Endodermal cell (in vitro differentiated cells): Measurements from ENCODE around the gene ARID3B. TPM values are rescaled to one million over a fixed set of nuclear protein-coding genes. Genes with fewer than 3 reads are reported as not detected.

Source experiments
- DNase-seq: peaks from one replicate; pipeline ENCODE4 v3.0.0-alpha.2; 2017
- H3K27ac ChIP-seq: 2 replicates; pipeline ENCODE4 v1.5.1; 2013; ENCODE audit warnings: mild to moderate bottlenecking, low read depth, low read length, moderate library complexity
- H3K27me3 ChIP-seq: 2 replicates; pipeline ENCODE4 v1.6.1; 2013; ENCODE audit warnings: mild to moderate bottlenecking, low read length, moderate library complexity; ENCODE audit not compliant: insufficient read depth, control insufficient read depth, poor library complexity, severe bottlenecking
- H3K36me3 ChIP-seq: 2 replicates; pipeline ENCODE4 v1.7.0; 2013; ENCODE audit warnings: mild to moderate bottlenecking, low read length, moderate library complexity; ENCODE audit not compliant: control insufficient read depth, insufficient read depth
- H3K4me1 ChIP-seq: one replicate; pipeline ENCODE4 v1.7.0; 2013; ENCODE audit warnings: low read length; ENCODE audit not compliant: control insufficient read depth, insufficient read depth
- H3K4me3 ChIP-seq: 2 replicates; pipeline ENCODE4 v1.5.1; 2013; ENCODE audit warnings: mild to moderate bottlenecking, low read length, moderate library complexity
- H3K9ac ChIP-seq: 2 replicates; pipeline ENCODE4 v1.6.1; 2013; ENCODE audit warnings: mild to moderate bottlenecking, low read length, moderate library complexity; ENCODE audit not compliant: poor library complexity, severe bottlenecking; ENCODE audit errors: extremely low read depth
- H3K9me3 ChIP-seq: 2 replicates; pipeline ENCODE4 v1.6.1; 2013; ENCODE audit warnings: mild to moderate bottlenecking, low read length, moderate library complexity; ENCODE audit not compliant: control insufficient read depth
- H3K27ac Mint-ChIP-seq: 2 replicates; pipeline ENCODE4 v1.8.0; 2020; ENCODE audit warnings: mixed read lengths
- H3K27me3 Mint-ChIP-seq: 2 replicates; pipeline ENCODE4 v1.8.0; 2021; ENCODE audit warnings: mild to moderate bottlenecking, mixed read lengths; ENCODE audit not compliant: insufficient read depth
- H3K36me3 Mint-ChIP-seq: 2 replicates; pipeline ENCODE4 v1.8.0; 2020; ENCODE audit warnings: low read depth, mixed read lengths
- H3K4me1 Mint-ChIP-seq: 2 replicates; pipeline ENCODE4 v1.8.0; 2020; ENCODE audit warnings: mixed read lengths
- H3K4me3 Mint-ChIP-seq: 2 replicates; pipeline ENCODE4 v1.8.0; 2020; ENCODE audit warnings: mild to moderate bottlenecking, moderate library complexity, mixed read lengths
- H3K9me3 Mint-ChIP-seq: 2 replicates; pipeline ENCODE4 v1.8.0; 2020; ENCODE audit warnings: mild to moderate bottlenecking, mixed read lengths
- WGBS, 2 experiments: methylation state at CpG; one replicate each; pipeline versions ENCODE4 v1.1.5 to v1.1.7; 2013; ENCODE audit warnings: missing lambda C conversion rate in 2 of 2, mixed read lengths in 1 of 2; ENCODE audit not compliant: insufficient coverage in 1 of 2, insufficient read length in 1 of 2; 5-methylcytosine and 5-hydroxymethylcytosine counted together
- total RNA-seq, 2 donors: library from RNA; stranded (reverse); fragmentation: NEBNext Ultra II Directional in 1 of 2; extraction: Animal tissue kit (Norgen Biotek cat#: 25700) in 1 of 2; gene quantifications; 2 replicates in 1 of 2; 3 replicates in 1 of 2; pipeline ENCODE4 v1.2.1, GENCODE V29; 2021
- TF ChIP-seq, protein P1 (sequence below): fragments of 200-600 bp; sonication (generic); conservative IDR thresholded peaks from 2 replicates; pipeline ENCODE4 v1.5.0; 2021; ENCODE audit warnings: antibody characterized with exemption, mild to moderate bottlenecking

The ARID3B gene
- total RNA-seq, 2 donors from 2014 or later: 98.1 to 99.4 TPM

DNA sequence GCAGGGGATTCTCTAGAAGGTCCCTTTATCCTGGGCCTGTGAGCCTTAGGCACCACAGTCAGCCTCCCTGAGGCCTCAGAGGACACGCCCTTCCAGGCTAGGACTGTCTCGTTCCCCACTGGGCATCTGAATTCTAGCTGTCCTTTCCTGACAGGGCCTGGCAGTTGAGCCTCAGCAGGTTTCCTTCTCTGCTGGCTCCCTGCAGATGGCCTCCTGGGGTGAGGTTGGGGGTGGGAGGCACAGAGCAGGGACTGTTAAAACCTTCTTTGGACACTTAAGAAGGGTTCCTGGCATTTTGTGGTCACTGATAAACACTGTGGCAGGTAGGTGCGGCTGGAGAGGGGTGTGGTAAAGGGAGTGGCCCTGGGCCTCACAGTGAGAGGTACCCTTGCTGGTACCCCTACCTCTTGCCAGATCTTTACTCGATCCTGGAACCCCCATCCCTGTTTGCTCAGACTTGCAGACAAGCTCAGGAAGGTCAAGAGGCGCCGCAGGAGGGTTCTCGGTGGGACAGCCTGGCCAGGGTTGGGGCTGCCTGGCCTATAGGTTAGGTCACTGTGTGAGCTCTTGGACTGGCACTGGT lies 83.1 kb downstream of the ARID3B start:
- Mint-ChIP-seq H3K27ac (no peak overlapping the region), H3K4me1 (peaks cover 2% of the 10 kb centered on the region), H3K36me3 (peaks cover 88% of the 10 kb centered on the region), H3K4me3 (no peak overlapping the region), H3K27me3 (no peaks in the 10 kb centered on the region), H3K9me3 (no peaks in the 10 kb centered on the region)
- H3K9me3 ChIP-seq: no peaks in the 10 kb centered on the region
- no peak overlapping the region for H3K27ac ChIP-seq
- DNase-seq: no peak
- H3K4me3 ChIP-seq: no peak overlapping the region
- 92% methylated on average over 5 to 7 of the region's 7 CpGs for WGBS, 2 experiments
- H3K36me3 ChIP-seq: peaks cover 97% of the 10 kb centered on the region
- TF ChIP-seq, protein P1, sequence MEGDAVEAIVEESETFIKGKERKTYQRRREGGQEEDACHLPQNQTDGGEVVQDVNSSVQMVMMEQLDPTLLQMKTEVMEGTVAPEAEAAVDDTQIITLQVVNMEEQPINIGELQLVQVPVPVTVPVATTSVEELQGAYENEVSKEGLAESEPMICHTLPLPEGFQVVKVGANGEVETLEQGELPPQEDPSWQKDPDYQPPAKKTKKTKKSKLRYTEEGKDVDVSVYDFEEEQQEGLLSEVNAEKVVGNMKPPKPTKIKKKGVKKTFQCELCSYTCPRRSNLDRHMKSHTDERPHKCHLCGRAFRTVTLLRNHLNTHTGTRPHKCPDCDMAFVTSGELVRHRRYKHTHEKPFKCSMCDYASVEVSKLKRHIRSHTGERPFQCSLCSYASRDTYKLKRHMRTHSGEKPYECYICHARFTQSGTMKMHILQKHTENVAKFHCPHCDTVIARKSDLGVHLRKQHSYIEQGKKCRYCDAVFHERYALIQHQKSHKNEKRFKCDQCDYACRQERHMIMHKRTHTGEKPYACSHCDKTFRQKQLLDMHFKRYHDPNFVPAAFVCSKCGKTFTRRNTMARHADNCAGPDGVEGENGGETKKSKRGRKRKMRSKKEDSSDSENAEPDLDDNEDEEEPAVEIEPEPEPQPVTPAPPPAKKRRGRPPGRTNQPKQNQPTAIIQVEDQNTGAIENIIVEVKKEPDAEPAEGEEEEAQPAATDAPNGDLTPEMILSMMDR: no peak
- H3K9ac ChIP-seq: no peak overlapping the region
- H3K27me3 ChIP-seq: no peaks in the 10 kb centered on the region
- no peaks in the 10 kb centered on the region for H3K4me1 ChIP-seq

- Mint-ChIP-seq H3K4me3 (no peak overlapping the region), H3K27ac (no peak overlapping the region), H3K9me3 (no peaks in the 10 kb centered on the region), H3K4me1 (peaks cover 2% of the 10 kb centered on the region), H3K27me3 (no peaks in the 10 kb centered on the region), H3K36me3 (peaks cover 76% of the 10 kb centered on the region)
- no peaks in the 10 kb centered on the region for H3K4me1 ChIP-seq
- no peak for DNase-seq
- H3K36me3 ChIP-seq: peaks cover 90% of the 10 kb centered on the region
- H3K9ac ChIP-seq: no peak overlapping the region
- H3K27ac ChIP-seq: no peak overlapping the region
- H3K4me3 ChIP-seq: no peak overlapping the region
- no peaks in the 10 kb centered on the region for H3K9me3 ChIP-seq
- no peaks in the 10 kb centered on the region for H3K27me3 ChIP-seq
- 93 to 94% methylated on average over 5 to 6 of the region's 6 CpGs for WGBS, 2 experiments
- TF ChIP-seq, protein P1: no peak
These were observed 84.7 kb downstream of the ARID3B start for GRCh38 chr15:74625693-74626092.

- no peak overlapping the region for H3K4me3 Mint-ChIP-seq
- Histone ChIP-seq H3K27me3 (no peaks in the 10 kb centered on the region), H3K36me3 (peaks cover 93% of the 10 kb centered on the region), H3K4me3 (no peak overlapping the region), H3K27ac (no peak overlapping the region), H3K4me1 (no peaks in the 10 kb centered on the region), H3K9me3 (no peaks in the 10 kb centered on the region), H3K9ac (no peak overlapping the region)
- TF ChIP-seq, protein P1: no peak
- WGBS, 2 experiments: 96 to 98% methylated on average over 5 to 7 of the region's 7 CpGs
- H3K9me3 Mint-ChIP-seq: no peaks in the 10 kb centered on the region
- H3K4me1 Mint-ChIP-seq: no peaks in the 10 kb centered on the region
- peaks cover 70% of the 10 kb centered on the region for H3K36me3 Mint-ChIP-seq
- no peaks in the 10 kb centered on the region for H3K27me3 Mint-ChIP-seq
- no peak for DNase-seq
- no peak overlapping the region for H3K27ac Mint-ChIP-seq
These were observed 85.3 kb downstream of the ARID3B start for GRCh38 chr15:74626336-74626735.
